NB4 (cell line): ENCODE results near the gene LZIC.

Source experiments
- DNase-seq: peaks from one replicate; pipeline ENCODE4 v3.0.0; 2010; ENCODE audit warnings: low read depth
- H3K4me3 ChIP-seq: one replicate; pipeline ENCODE4 v1.5.1; 2011; ENCODE audit warnings: mild to moderate bottlenecking, low read depth, low read length, moderate library complexity
- MAX ChIP-seq: IDR thresholded peaks from 2 replicates; pipeline ENCODE4 v1.6.1; 2011; ENCODE audit warnings: low read depth, low read length
- MYC ChIP-seq: IDR thresholded peaks from 2 replicates; pipeline ENCODE4 v1.6.1; 2011; ENCODE audit warnings: low read depth, low read length
- POLR2A ChIP-seq: IDR thresholded peaks from 2 replicates; pipeline ENCODE4 v1.6.1; 2011; ENCODE audit warnings: mild to moderate bottlenecking; ENCODE audit not compliant: insufficient read length; ENCODE audit errors: extremely low read depth
- TF ChIP-seq, protein P1 (sequence below): IDR thresholded peaks from one replicate; pipeline ENCODE4 v1.5.1; 2012; ENCODE audit warnings: low read depth, low read length

Gene LZIC

DNA sequence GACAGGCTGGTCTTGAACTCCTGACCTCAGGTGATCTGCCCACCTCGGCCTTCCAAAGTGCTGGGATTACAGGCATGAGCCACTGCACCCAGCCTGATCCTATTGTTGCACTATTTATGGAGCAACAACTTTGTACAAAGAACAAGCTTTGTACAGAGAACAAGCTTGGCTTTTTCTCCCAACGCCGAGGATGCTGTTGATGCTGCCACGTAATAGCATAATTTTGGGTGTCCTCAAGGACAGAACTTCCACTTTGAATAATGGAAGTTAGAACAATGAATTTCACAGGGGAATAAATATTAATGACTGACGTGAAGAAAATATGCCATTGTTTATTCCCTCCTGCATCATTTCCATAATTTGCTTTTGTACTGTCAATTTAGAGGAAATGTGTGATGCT is 41.1 kb upstream of the LZIC start:
- TF ChIP-seq MYC: no peak
- no peak for TF ChIP-seq MAX
- TF ChIP-seq POLR2A: no peak
- TF ChIP-seq, protein P1, sequence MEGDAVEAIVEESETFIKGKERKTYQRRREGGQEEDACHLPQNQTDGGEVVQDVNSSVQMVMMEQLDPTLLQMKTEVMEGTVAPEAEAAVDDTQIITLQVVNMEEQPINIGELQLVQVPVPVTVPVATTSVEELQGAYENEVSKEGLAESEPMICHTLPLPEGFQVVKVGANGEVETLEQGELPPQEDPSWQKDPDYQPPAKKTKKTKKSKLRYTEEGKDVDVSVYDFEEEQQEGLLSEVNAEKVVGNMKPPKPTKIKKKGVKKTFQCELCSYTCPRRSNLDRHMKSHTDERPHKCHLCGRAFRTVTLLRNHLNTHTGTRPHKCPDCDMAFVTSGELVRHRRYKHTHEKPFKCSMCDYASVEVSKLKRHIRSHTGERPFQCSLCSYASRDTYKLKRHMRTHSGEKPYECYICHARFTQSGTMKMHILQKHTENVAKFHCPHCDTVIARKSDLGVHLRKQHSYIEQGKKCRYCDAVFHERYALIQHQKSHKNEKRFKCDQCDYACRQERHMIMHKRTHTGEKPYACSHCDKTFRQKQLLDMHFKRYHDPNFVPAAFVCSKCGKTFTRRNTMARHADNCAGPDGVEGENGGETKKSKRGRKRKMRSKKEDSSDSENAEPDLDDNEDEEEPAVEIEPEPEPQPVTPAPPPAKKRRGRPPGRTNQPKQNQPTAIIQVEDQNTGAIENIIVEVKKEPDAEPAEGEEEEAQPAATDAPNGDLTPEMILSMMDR: no peak
- H3K4me3 ChIP-seq: no peak overlapping the region
- DNase-seq: no peak

GRCh38 chr1:9960706-9961562 is 17.7 kb upstream of the LZIC start:
- DNase-seq: peak; percentile 26
- H3K4me3 ChIP-seq: no peak overlapping the region
- no peak for TF ChIP-seq POLR2A
- TF ChIP-seq MYC: no peak
- TF ChIP-seq MAX: no peak
- TF ChIP-seq, protein P1: no peak

DNA sequence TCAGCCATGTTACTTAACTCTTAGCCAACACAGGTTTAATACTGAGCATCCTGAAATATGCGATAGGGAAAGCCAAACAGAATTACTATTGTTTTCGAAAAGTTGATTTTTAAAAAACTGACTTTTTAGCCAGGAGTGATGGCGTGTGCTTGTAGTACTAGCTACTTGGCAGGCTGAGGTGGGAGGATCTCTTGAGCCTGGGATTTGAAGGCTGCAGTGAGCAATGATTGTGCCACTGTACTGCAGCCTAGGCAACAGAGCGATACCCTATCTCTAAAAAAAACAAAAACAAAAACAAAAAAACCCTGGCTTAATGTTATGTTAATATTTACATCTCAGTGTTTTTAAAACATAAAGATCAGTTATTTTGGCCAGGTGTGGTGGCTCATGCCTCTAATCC is 16.8 kb upstream of the LZIC start:
- no peak for TF ChIP-seq POLR2A
- TF ChIP-seq, protein P1: no peak
- TF ChIP-seq MYC: no peak
- TF ChIP-seq MAX: no peak
- H3K4me3 ChIP-seq: no peak overlapping the region
- no peak for DNase-seq

DNA sequence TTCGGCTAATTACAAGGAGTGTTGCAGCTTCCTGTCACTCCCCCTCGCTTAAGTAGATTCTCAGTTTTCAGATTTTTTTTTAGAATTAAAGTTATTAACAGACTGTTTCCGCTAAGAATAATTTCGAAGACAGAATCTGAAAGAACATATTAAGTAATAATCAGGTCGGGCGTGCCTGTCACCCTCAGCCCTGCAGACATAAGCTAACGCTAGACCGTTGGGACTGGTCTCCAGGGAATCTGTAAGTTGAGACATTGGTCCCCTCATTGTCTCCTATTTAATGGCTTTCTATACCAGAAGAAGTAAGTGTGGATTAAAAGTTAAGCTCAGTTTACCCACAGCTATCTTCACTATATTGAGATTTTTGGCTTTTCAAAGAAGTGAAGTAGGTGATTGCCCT is 14.5 kb upstream of the LZIC start:
- DNase-seq: peak; percentile 69
- TF ChIP-seq MYC (no peak), MAX (no peak), POLR2A (no peak)
- TF ChIP-seq, protein P1: no peak
- H3K4me3 ChIP-seq: no peak overlapping the region

DNA sequence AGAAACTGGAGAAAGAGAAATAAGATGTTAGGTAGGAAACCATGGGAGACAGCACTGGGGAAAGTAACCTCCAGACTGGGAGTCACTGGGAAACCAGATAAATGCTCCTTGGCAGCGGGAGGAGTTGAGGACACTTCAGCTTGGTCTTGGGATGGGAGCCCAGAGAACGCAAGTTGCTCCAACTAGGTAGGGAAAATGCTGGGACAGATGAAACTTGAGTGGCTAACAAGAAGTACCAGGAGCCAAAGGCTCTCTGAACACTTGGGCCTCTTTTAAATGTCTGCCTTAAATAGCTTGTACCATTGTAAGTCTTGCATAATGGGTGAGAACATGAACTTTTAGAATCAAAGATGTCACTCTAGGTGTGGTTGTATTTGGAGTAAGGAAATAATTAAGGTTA is 3.1 kb upstream of the LZIC start:
- H3K4me3 ChIP-seq: no peak overlapping the region
- DNase-seq: no peak
- TF ChIP-seq, protein P1: no peak

GRCh38 chr1:9942399-9942938 is 722 bp downstream of the LZIC start:
- TF ChIP-seq, protein P1: peak; percentile 36
- TF ChIP-seq POLR2A: no peak
- DNase-seq: peak; percentile 75
- peak overlapping the region; percentile 99 for H3K4me3 ChIP-seq
